ENCODE measurements around the gene PPBP.

The PPBP gene

GRCh38 chr4:73978886-73979285, 9.1 kb downstream of the PPBP start:
- DNase-seq (ENCODE audit: low read depth): peak; percentile 72
- TF ChIP-seq, protein P1, sequence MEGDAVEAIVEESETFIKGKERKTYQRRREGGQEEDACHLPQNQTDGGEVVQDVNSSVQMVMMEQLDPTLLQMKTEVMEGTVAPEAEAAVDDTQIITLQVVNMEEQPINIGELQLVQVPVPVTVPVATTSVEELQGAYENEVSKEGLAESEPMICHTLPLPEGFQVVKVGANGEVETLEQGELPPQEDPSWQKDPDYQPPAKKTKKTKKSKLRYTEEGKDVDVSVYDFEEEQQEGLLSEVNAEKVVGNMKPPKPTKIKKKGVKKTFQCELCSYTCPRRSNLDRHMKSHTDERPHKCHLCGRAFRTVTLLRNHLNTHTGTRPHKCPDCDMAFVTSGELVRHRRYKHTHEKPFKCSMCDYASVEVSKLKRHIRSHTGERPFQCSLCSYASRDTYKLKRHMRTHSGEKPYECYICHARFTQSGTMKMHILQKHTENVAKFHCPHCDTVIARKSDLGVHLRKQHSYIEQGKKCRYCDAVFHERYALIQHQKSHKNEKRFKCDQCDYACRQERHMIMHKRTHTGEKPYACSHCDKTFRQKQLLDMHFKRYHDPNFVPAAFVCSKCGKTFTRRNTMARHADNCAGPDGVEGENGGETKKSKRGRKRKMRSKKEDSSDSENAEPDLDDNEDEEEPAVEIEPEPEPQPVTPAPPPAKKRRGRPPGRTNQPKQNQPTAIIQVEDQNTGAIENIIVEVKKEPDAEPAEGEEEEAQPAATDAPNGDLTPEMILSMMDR (IDR thresholded peaks at IDR 0.05; ENCODE audit: control insufficient read depth, insufficient read depth, low read depth, low read length, missing control alignments): no peak
- H3K4me3 ChIP-seq (ENCODE audit: control insufficient read depth, low read depth, low read length): no peak overlapping the region

DNA sequence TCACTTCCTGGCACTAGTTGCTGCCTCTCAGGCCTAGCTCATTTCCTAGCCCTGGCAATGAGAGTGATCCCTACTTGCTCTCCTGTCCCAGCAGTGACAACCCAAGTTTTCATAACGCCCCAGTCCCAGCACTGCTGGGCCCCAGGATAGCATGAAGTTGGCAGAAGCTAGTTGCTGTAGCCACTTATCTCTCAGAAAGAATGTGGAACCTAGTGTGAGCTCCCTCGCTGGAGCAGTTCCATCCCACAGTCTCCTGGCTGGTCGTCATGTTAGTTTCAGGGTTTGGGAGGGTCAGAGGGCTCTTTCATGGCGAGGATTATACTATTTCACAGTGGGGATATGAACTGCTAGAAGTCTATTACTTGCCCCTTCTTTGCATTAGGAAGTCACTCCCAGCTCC, 11.3 kb downstream of the PPBP start:
- TF ChIP-seq, protein P1 (IDR thresholded peaks at IDR 0.05; ENCODE audit: control insufficient read depth, insufficient read depth, low read depth, low read length, missing control alignments): no peak
- no peak overlapping the region for H3K4me3 ChIP-seq (ENCODE audit: control insufficient read depth, low read depth, low read length)
- no peak for DNase-seq (ENCODE audit: low read depth)

GRCh38 chr4:73976217-73976616, 11.8 kb downstream of the PPBP start:
- H3K4me3 ChIP-seq (ENCODE audit: control insufficient read depth, low read depth, low read length): no peak overlapping the region
- DNase-seq (ENCODE audit: low read depth): no peak
- TF ChIP-seq, protein P1 (IDR thresholded peaks at IDR 0.05; ENCODE audit: control insufficient read depth, insufficient read depth, low read depth, low read length, missing control alignments): no peak

- TF ChIP-seq, protein P1 (IDR thresholded peaks at IDR 0.05; ENCODE audit: control insufficient read depth, insufficient read depth, low read depth, low read length, missing control alignments): no peak
- no peak for DNase-seq (ENCODE audit: low read depth)
- no peak overlapping the region for H3K4me3 ChIP-seq (ENCODE audit: control insufficient read depth, low read depth, low read length)
Measured at GRCh38 chr4:73974352-73974751, 13.6 kb downstream of the PPBP start.

DNA sequence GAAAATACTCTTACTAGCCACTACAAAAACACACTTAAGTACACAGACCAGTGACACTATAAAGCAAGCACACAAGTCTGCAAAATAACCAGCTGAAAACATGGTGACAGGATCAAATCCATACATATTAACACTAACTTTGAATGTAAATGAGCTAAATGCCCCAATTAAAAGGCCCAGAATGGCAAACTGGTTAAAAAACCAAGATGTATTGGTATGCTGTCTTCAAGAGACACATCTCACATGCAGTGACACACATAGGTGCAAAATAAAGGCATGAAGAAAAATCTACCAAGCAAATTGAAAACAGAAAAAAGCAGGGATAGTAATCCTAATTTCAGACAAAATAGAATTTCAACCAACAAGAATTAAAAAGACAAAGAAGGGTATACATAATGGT, 17.0 kb downstream of the PPBP start:
- H3K4me3 ChIP-seq (ENCODE audit: control insufficient read depth, low read depth, low read length): no peak overlapping the region
- TF ChIP-seq, protein P1 (IDR thresholded peaks at IDR 0.05; ENCODE audit: control insufficient read depth, insufficient read depth, low read depth, low read length, missing control alignments): no peak
- DNase-seq (ENCODE audit: low read depth): no peak

DNA sequence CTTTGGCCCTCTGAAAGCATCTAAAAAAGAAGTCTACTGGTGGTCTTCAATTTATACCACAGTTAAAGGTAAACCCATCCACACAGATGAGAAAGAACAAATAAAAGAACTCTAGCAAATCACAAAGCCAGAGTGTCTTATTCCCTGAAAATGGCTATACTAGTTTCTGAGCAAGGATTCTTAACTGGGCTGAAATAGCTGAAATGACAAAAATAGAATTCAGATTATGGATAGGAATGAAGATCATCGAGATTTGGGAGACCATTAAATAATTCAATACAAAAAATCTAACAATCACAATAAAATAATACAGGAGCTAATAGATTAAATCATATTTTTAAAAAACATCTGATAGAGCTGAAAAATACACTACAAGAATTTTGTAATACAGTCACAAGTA, 18.0 kb downstream of the PPBP start:
- no peak for DNase-seq (ENCODE audit: low read depth)
- no peak overlapping the region for H3K4me3 ChIP-seq (ENCODE audit: control insufficient read depth, low read depth, low read length)
- TF ChIP-seq, protein P1 (IDR thresholded peaks at IDR 0.05; ENCODE audit: control insufficient read depth, insufficient read depth, low read depth, low read length, missing control alignments): no peak

GRCh38 chr4:73967866-73968265, 20.1 kb downstream of the PPBP start:
- DNase-seq (ENCODE audit: low read depth): no peak
- H3K4me3 ChIP-seq (ENCODE audit: control insufficient read depth, low read depth, low read length): no peak overlapping the region
- TF ChIP-seq, protein P1 (IDR thresholded peaks at IDR 0.05; ENCODE audit: control insufficient read depth, insufficient read depth, low read depth, low read length, missing control alignments): no peak

All from AG09309 (cell line).